ENCODE results near the gene UBL3. TPM values are rescaled to one million over a fixed set of nuclear protein-coding genes. Genes with fewer than 3 reads are reported as not detected.

UBL3 gene
- polyA plus RNA-seq, 2 of the 4 experiments (the other 2 are of a cell fraction) = 9.2 to 17.1 TPM

- Histone ChIP-seq H3K27ac (no peak overlapping the region), H3K4me2 (no peak overlapping the region), H3K4me3 (no peak overlapping the region), H3K9me3 (no peaks in the 10 kb centered on the region), H3K4me1 (no peaks in the 10 kb centered on the region)
- POLR2A ChIA-PET = no interaction called here
- WGBS (ENCODE audit: missing lambda C conversion rate) = 83% methylated on average over 4 of the region's 4 CpGs
- no peak for FAIRE-seq
- TF ChIP-seq CEBPB (IDR thresholded peaks at IDR 0.05) = no peak
- TF ChIP-seq RARB (CRISPR knock-in tag; IDR thresholded peaks at IDR 0.05) = no peak
- TF ChIP-seq RCOR1 (IDR thresholded peaks at IDR 0.05; ENCODE audit: low read depth, low read length) = no peak
- no peak for TF ChIP-seq USF2 (IDR thresholded peaks at IDR 0.05)
- TF ChIP-seq CHD4 (IDR thresholded peaks at IDR 0.05; ENCODE audit: borderline replicate concordance) = no peak
- TF ChIP-seq, protein P1, sequence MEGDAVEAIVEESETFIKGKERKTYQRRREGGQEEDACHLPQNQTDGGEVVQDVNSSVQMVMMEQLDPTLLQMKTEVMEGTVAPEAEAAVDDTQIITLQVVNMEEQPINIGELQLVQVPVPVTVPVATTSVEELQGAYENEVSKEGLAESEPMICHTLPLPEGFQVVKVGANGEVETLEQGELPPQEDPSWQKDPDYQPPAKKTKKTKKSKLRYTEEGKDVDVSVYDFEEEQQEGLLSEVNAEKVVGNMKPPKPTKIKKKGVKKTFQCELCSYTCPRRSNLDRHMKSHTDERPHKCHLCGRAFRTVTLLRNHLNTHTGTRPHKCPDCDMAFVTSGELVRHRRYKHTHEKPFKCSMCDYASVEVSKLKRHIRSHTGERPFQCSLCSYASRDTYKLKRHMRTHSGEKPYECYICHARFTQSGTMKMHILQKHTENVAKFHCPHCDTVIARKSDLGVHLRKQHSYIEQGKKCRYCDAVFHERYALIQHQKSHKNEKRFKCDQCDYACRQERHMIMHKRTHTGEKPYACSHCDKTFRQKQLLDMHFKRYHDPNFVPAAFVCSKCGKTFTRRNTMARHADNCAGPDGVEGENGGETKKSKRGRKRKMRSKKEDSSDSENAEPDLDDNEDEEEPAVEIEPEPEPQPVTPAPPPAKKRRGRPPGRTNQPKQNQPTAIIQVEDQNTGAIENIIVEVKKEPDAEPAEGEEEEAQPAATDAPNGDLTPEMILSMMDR (IDR thresholded peaks at IDR 0.05) = no peak
- no peak for TF ChIP-seq BHLHE40 (IDR thresholded peaks at IDR 0.05; ENCODE audit: low read depth, low read length)
- no peak for TF ChIP-seq PHF8 (IDR thresholded peaks at IDR 0.05; ENCODE audit: borderline replicate concordance, low read depth)
- no peak for TF ChIP-seq EP300 (IDR thresholded peaks at IDR 0.05)
- TF ChIP-seq FOSB (CRISPR knock-in tag; IDR thresholded peaks at IDR 0.05) = no peak
- no peak for TF ChIP-seq HMGXB4 (CRISPR knock-in tag; IDR thresholded peaks at IDR 0.05; ENCODE audit: borderline replicate concordance)
- TF ChIP-seq FOXS1 (CRISPR knock-in tag; IDR thresholded peaks at IDR 0.05) = no peak
- TF ChIP-seq RFX5 (IDR thresholded peaks at IDR 0.05) = no peak
- ATAC-seq = no peak
- DNase-seq (ENCODE audit: low read depth in 1 of 2, low spot score in 1 of 2) = no peak
- CTCF ChIA-PET = interaction anchor here (1.3 to 1.6 kb wide), 2 partner anchors 45 to 124 kb away, joined by 4 to 5 read pairs; no protein-coding TSS in a partner anchor
Observed at GRCh38 chr13:29801102-29801501, 49.3 kb downstream of the UBL3 start.

DNA sequence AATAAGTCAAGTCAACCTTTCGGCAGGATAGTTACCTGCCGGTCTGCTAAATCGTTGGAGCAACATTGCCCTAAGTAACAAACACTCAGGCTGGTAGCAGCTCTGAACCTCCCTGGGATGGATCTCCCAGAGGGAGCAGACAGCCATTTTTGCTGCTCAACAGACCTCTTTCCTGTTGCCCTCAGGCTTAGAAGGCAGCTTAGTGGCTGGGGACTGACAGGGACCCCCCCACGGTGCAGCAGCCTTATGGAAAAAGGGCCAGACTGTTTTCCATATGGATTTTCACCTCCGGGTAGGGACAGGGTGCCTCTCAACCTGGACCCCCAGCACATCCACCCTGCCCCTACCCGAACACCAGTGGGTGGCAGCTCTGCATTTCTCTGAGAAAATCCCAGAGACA lies 49.7 kb downstream of the UBL3 start:
- ATAC-seq (no peak), FAIRE-seq (no peak), DNase-seq (ENCODE audit: low read depth in 1 of 2, low spot score in 1 of 2) (no peak)
- TF ChIP-seq, protein P2, sequence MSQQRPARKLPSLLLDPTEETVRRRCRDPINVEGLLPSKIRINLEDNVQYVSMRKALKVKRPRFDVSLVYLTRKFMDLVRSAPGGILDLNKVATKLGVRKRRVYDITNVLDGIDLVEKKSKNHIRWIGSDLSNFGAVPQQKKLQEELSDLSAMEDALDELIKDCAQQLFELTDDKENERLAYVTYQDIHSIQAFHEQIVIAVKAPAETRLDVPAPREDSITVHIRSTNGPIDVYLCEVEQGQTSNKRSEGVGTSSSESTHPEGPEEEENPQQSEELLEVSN (IDR thresholded peaks at IDR 0.05; ENCODE audit: borderline replicate concordance, low read depth) = no peak
- TF ChIP-seq ZNF302 (CRISPR knock-in tag; IDR thresholded peaks at IDR 0.05) (no peak), TP53 (CRISPR knock-in tag; IDR thresholded peaks at IDR 0.05) (no peak), FOXS1 (CRISPR knock-in tag; IDR thresholded peaks at IDR 0.05) (no peak), EP300 (IDR thresholded peaks at IDR 0.05) (no peak), POLR2AphosphoS2 (conservative IDR thresholded peaks at IDR 0.05; ENCODE audit: low read length) (no peak), MAZ (IDR thresholded peaks at IDR 0.05; ENCODE audit: borderline replicate concordance, low read depth, low read length) (no peak), RNF2 (IDR thresholded peaks at IDR 0.05; ENCODE audit: borderline replicate concordance, low read depth) (no peak), PHF8 (IDR thresholded peaks at IDR 0.05; ENCODE audit: borderline replicate concordance, low read depth) (no peak), EHF (CRISPR knock-in tag; IDR thresholded peaks at IDR 0.05) (no peak), KDM5A (IDR thresholded peaks at IDR 0.05) (no peak), USF2 (IDR thresholded peaks at IDR 0.05) (no peak), GATA3 (IDR thresholded peaks at IDR 0.05; ENCODE audit: borderline replicate concordance) (no peak), HOXB5 (CRISPR knock-in tag; IDR thresholded peaks at IDR 0.05) (no peak), PBX3 (IDR thresholded peaks at IDR 0.05) (no peak), NR3C1 (IDR thresholded peaks at IDR 0.05) (no peak)
- TF ChIP-seq, protein P3, sequence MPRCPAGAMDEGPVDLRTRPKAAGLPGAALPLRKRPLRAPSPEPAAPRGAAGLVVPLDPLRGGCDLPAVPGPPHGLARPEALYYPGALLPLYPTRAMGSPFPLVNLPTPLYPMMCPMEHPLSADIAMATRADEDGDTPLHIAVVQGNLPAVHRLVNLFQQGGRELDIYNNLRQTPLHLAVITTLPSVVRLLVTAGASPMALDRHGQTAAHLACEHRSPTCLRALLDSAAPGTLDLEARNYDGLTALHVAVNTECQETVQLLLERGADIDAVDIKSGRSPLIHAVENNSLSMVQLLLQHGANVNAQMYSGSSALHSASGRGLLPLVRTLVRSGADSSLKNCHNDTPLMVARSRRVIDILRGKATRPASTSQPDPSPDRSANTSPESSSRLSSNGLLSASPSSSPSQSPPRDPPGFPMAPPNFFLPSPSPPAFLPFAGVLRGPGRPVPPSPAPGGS (IDR thresholded peaks at IDR 0.05) = no peak
- TF ChIP-seq, protein P4, sequence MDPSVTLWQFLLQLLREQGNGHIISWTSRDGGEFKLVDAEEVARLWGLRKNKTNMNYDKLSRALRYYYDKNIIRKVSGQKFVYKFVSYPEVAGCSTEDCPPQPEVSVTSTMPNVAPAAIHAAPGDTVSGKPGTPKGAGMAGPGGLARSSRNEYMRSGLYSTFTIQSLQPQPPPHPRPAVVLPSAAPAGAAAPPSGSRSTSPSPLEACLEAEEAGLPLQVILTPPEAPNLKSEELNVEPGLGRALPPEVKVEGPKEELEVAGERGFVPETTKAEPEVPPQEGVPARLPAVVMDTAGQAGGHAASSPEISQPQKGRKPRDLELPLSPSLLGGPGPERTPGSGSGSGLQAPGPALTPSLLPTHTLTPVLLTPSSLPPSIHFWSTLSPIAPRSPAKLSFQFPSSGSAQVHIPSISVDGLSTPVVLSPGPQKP (IDR thresholded peaks at IDR 0.05; ENCODE audit: low read depth, low read length) = no peak
- 90% methylated on average over 5 of the region's 6 CpGs for WGBS (ENCODE audit: missing lambda C conversion rate)
- ChIA-PET POLR2A (no interaction called here), CTCF (interaction anchor here (0.7 to 1.6 kb wide), 2 partner anchors 45 to 314 kb away, joined by 3 to 5 read pairs; no protein-coding TSS in a partner anchor)
- H3K27ac ChIP-seq = no peak overlapping the region
- H3K4me3 ChIP-seq = no peak overlapping the region
- no peaks in the 10 kb centered on the region for H3K4me1 ChIP-seq
- no peak overlapping the region for H3K4me2 ChIP-seq
- no peaks in the 10 kb centered on the region for H3K9me3 ChIP-seq
